GM23338 (cell line): ENCODE results near the gene TPSB2. TPM values are rescaled to one million over a fixed set of nuclear protein-coding genes. Genes with fewer than 3 reads are reported as not detected.
"Not testable (repeated sequence)": the region's sequence is repeated elsewhere in the genome, so short reads cannot be mapped to it uniquely, and the experiment has no call there.

ENCODE experiments used
- ATAC-seq: fragments of 200-7000 bp; cut with Tn5 transposase; 3 replicates; pipeline ENCODE4 v1.9.1; 2020
- DNase-seq: peaks from one replicate; pipeline ENCODE4 v3.0.0-alpha.2; 2015; ENCODE audit warnings: low spot score
- H2AFZ ChIP-seq: fragments of 200-600 bp; sonication (generic); 2 replicates; pipeline ENCODE4 v1.8.0; 2016; ENCODE audit warnings: antibody characterized with exemption, mild to moderate bottlenecking, moderate library complexity
- H3F3A ChIP-seq: fragments of 200-600 bp; sonication (generic); replicated peaks from 2 replicates; pipeline ENCODE4 v1.8.0; 2017; ENCODE audit warnings: antibody characterized with exemption, mixed run types, low read depth
- H3K27ac ChIP-seq: fragments of 200-600 bp; sonication (generic); 2 replicates; pipeline ENCODE4 v1.6.1; 2016; ENCODE audit warnings: low read depth
- H3K27me3 ChIP-seq: fragments of 200-600 bp; sonication (generic); 2 replicates; pipeline ENCODE4 v1.8.0; 2016; ENCODE audit warnings: mild to moderate bottlenecking, mixed run types, moderate library complexity; ENCODE audit not compliant: insufficient read depth
- H3K36me3 ChIP-seq: fragments of 200-600 bp; sonication (generic); 2 replicates; pipeline ENCODE4 v1.8.0; 2016; ENCODE audit warnings: mild to moderate bottlenecking; ENCODE audit not compliant: insufficient read depth
- H3K4me1 ChIP-seq: fragments of 200-600 bp; sonication (generic); 2 replicates; pipeline ENCODE4 v1.8.0; 2016; ENCODE audit warnings: mild to moderate bottlenecking, moderate library complexity; ENCODE audit not compliant: insufficient read depth
- H3K4me2 ChIP-seq: fragments of 200-600 bp; sonication (generic); 2 replicates; pipeline ENCODE4 v1.7.1; 2017; ENCODE audit warnings: mixed run types
- H3K4me3 ChIP-seq: fragments of 200-600 bp; sonication (generic); 2 replicates; pipeline ENCODE4 v1.6.1; 2016; ENCODE audit warnings: mixed run types
- H3K79me2 ChIP-seq: fragments of 200-600 bp; sonication (generic); replicated peaks from 2 replicates; pipeline ENCODE4 v1.8.0; 2017; ENCODE audit warnings: mild to moderate bottlenecking; ENCODE audit not compliant: insufficient read depth
- H3K9me2 ChIP-seq: fragments of 200-600 bp; sonication (generic); 2 replicates; pipeline ENCODE4 v1.8.0; 2017; ENCODE audit not compliant: insufficient read depth
- H4K20me1 ChIP-seq: fragments of 200-600 bp; sonication (generic); replicated peaks from 2 replicates; pipeline ENCODE4 v1.8.0; 2017; ENCODE audit warnings: mild to moderate bottlenecking; ENCODE audit not compliant: insufficient read depth
- H3K27ac Mint-ChIP-seq: 2 replicates; pipeline ENCODE4 v1.8.0; 2020; ENCODE audit warnings: inconsistent platforms, mild to moderate bottlenecking, moderate library complexity, mixed read lengths
- H3K27me3 Mint-ChIP-seq: 3 replicates; pipeline ENCODE4 v1.8.0; 2022; ENCODE audit warnings: low read depth, mild to moderate bottlenecking, moderate library complexity, mixed read lengths, inconsistent platforms; ENCODE audit not compliant: insufficient read depth, poor library complexity
- H3K36me3 Mint-ChIP-seq: 3 replicates; pipeline ENCODE4 v1.8.0; 2021; ENCODE audit warnings: low read depth, mild to moderate bottlenecking, inconsistent platforms, moderate library complexity, mixed read lengths
- H3K4me1 Mint-ChIP-seq: 3 replicates; pipeline ENCODE4 v1.8.0; 2020; ENCODE audit warnings: mild to moderate bottlenecking, inconsistent platforms, mixed read lengths
- H3K4me3 Mint-ChIP-seq: 3 replicates; pipeline ENCODE4 v1.8.0; 2021; ENCODE audit warnings: moderate library complexity, mild to moderate bottlenecking, inconsistent platforms, mixed read lengths
- H3K9me3 Mint-ChIP-seq: 3 replicates; pipeline ENCODE4 v1.8.0; 2020; ENCODE audit warnings: moderate library complexity, mild to moderate bottlenecking, inconsistent platforms, mixed read lengths
- ETS1 ChIP-seq: IDR thresholded peaks from 2 replicates; pipeline ENCODE4 v1.6.1; 2016; ENCODE audit warnings: antibody characterized with exemption
- EZH2 ChIP-seq: fragments of 200-600 bp; sonication (generic); IDR thresholded peaks from one replicate; pipeline ENCODE4 v1.8.0; 2017; ENCODE audit warnings: antibody characterized with exemption, mild to moderate bottlenecking, low read depth; ENCODE audit not compliant: unreplicated experiment
- EZH2phosphoT487 ChIP-seq: fragments of 200-600 bp; sonication (generic); IDR thresholded peaks from one replicate; pipeline ENCODE4 v1.8.1; 2018; ENCODE audit warnings: antibody characterized with exemption; ENCODE audit not compliant: unreplicated experiment
- JUNB ChIP-seq: IDR thresholded peaks from one replicate; pipeline ENCODE4 v1.6.1; 2016; ENCODE audit warnings: antibody characterized with exemption; ENCODE audit not compliant: unreplicated experiment
- STAT1 ChIP-seq: IDR thresholded peaks from one replicate; pipeline ENCODE4 v1.6.1; 2016; ENCODE audit warnings: antibody characterized with exemption; ENCODE audit not compliant: unreplicated experiment
- ZNF114 ChIP-seq: fragments of 250-450 bp; sonication (Bioruptor Pico); IDR thresholded peaks from 2 replicates; pipeline ENCODE4 v1.5.0; 2020; ENCODE audit warnings: mild to moderate bottlenecking, moderate library complexity
- ZNF462 ChIP-seq: fragments of 250-450 bp; sonication (Bioruptor Pico); IDR thresholded peaks from 2 replicates; pipeline ENCODE4 v1.5.0; 2020; ENCODE audit warnings: mild to moderate bottlenecking, moderate library complexity
- polyA plus RNA-seq: library from polyadenylated mRNA; unstranded; fragments of >200 nt; fragmentation: Nextera tagmentation; extraction: Ambion mirVana; gene quantifications from 2 replicates; pipeline ENCODE4 v1.2.1, GENCODE V29; 2016
- total RNA-seq: library from RNA; depleted of rRNA; stranded (reverse); fragments of >200 nt; shearing (Covaris generic); gene quantifications from 2 replicates; pipeline ENCODE4 v1.2.3, GENCODE V29; 2014
- TF ChIP-seq, protein P1 (sequence below): IDR thresholded peaks from one replicate; pipeline ENCODE4 v1.6.1; 2018; ENCODE audit warnings: antibody characterized with exemption; ENCODE audit not compliant: unreplicated experiment

The TPSB2 gene
- total and polyA plus RNA-seq, 2 experiments from 2014 or later = 0.23 TPM; not detected in 1

DNA sequence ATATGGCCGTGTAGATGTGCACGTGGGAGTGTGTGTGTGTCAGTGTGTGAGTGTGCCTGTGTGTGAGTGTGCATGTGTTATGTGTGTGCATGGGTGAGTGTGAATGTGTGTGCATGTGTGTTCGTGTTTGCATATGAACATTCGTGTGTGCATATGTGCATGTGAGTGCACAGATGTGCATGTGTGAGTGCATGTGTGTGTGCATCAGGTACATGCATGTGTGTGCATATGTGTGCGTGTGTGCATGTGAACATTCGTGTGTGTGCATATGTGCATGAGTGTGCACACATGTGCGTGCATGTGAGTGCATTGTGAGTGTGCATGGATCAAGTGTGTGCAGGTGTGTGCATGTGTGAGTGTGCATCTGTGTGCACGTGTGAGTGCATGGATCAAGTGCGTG lies 8.0 kb upstream of the TPSB2 start:
- Histone ChIP-seq H4K20me1 (no peaks in the 10 kb centered on the region), H3K27me3 (no peaks in the 10 kb centered on the region), H3K79me2 (no peaks in the 10 kb centered on the region), H3F3A (no peaks in the 10 kb centered on the region), H3K27ac (no peak overlapping the region), H3K9me2 (no peaks in the 10 kb centered on the region), H3K36me3 (no peaks in the 10 kb centered on the region), H3K4me3 (no peak overlapping the region), H2AFZ (no peak overlapping the region), H3K4me1 (no peaks in the 10 kb centered on the region), H3K4me2 (no peak overlapping the region)
- Mint-ChIP-seq H3K27ac (no peak overlapping the region), H3K4me3 (no peak overlapping the region), H3K27me3 (peaks cover 2% of the 10 kb centered on the region), H3K36me3 (peaks cover 3% of the 10 kb centered on the region; the same call in 1 of the 3 replicates), H3K4me1 (peaks cover 7% of the 10 kb centered on the region), H3K9me3 (peaks cover 4% of the 10 kb centered on the region; the same call in 2 of the 3 replicates)
- DNase-seq = no peak
- ATAC-seq = no peak
- TF ChIP-seq STAT1 (no peak), ZNF462 (CRISPR knock-in tag) (no peak), ETS1 (no peak), EZH2 (no peak), JUNB (no peak), EZH2phosphoT487 (no peak), ZNF114 (CRISPR knock-in tag) (no peak)
- TF ChIP-seq, protein P1, sequence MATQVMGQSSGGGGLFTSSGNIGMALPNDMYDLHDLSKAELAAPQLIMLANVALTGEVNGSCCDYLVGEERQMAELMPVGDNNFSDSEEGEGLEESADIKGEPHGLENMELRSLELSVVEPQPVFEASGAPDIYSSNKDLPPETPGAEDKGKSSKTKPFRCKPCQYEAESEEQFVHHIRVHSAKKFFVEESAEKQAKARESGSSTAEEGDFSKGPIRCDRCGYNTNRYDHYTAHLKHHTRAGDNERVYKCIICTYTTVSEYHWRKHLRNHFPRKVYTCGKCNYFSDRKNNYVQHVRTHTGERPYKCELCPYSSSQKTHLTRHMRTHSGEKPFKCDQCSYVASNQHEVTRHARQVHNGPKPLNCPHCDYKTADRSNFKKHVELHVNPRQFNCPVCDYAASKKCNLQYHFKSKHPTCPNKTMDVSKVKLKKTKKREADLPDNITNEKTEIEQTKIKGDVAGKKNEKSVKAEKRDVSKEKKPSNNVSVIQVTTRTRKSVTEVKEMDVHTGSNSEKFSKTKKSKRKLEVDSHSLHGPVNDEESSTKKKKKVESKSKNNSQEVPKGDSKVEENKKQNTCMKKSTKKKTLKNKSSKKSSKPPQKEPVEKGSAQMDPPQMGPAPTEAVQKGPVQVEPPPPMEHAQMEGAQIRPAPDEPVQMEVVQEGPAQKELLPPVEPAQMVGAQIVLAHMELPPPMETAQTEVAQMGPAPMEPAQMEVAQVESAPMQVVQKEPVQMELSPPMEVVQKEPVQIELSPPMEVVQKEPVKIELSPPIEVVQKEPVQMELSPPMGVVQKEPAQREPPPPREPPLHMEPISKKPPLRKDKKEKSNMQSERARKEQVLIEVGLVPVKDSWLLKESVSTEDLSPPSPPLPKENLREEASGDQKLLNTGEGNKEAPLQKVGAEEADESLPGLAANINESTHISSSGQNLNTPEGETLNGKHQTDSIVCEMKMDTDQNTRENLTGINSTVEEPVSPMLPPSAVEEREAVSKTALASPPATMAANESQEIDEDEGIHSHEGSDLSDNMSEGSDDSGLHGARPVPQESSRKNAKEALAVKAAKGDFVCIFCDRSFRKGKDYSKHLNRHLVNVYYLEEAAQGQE = no peak

- not testable (repeated sequence) for H3K79me2 ChIP-seq, H3K36me3 Mint-ChIP-seq
Observed at GRCh38 chr16:1236659-1237058, 6.7 kb upstream of the TPSB2 start.

More at GRCh38 chr16:1236659-1237058, 6.7 kb upstream of the TPSB2 start:
- not testable (repeated sequence) for H3K27me3 Mint-ChIP-seq, H3K4me2 ChIP-seq, DNase-seq, H3K27me3 ChIP-seq, H3K9me2 ChIP-seq, H3K27ac Mint-ChIP-seq, H3K4me3 ChIP-seq, H3K4me1 Mint-ChIP-seq, H3K36me3 ChIP-seq, H3K4me3 Mint-ChIP-seq, H3K9me3 Mint-ChIP-seq, H3F3A ChIP-seq, H3K27ac ChIP-seq, H3K4me1 ChIP-seq, H4K20me1 ChIP-seq, H2AFZ ChIP-seq
- peak; percentile 37 for ATAC-seq
